Upper lobe of right lung (tissue), 1 donor: ENCODE results near the gene CHML. TPM values are rescaled to one million over a fixed set of nuclear protein-coding genes. Genes with fewer than 3 reads are reported as not detected.

Experiments used
- ATAC-seq: fragments of 200-7000 bp; cut with Tn5 transposase; one replicate; pipeline ENCODE4 v1.9.1; 2020; ENCODE audit warnings: mild to moderate bottlenecking, moderate library complexity
- DNase-seq: peaks from one replicate; pipeline ENCODE4 v3.0.0-alpha.2; 2020
- H3K27ac ChIP-seq: fragments of 200-600 bp; one replicate; pipeline ENCODE4 v1.8.0; 2022
- H3K27me3 ChIP-seq: fragments of 200-600 bp; one replicate; pipeline ENCODE4 v1.8.0; 2022; ENCODE audit warnings: mild to moderate bottlenecking
- H3K36me3 ChIP-seq: fragments of 200-600 bp; one replicate; pipeline ENCODE4 v1.8.0; 2022
- H3K4me1 ChIP-seq: fragments of 200-600 bp; one replicate; pipeline ENCODE4 v1.8.0; 2022
- H3K4me3 ChIP-seq: fragments of 200-600 bp; one replicate; pipeline ENCODE4 v1.8.0; 2022; ENCODE audit warnings: mild to moderate bottlenecking
- H3K9me3 ChIP-seq: fragments of 200-600 bp; one replicate; pipeline ENCODE4 v1.8.0; 2022
- CTCF ChIP-seq: fragments of 200-600 bp; IDR thresholded peaks from one replicate; pipeline ENCODE4 v1.8.0; 2022; ENCODE audit warnings: antibody characterized with exemption
- intact Hi-C: fragments of 100-400 bp; cut with DNase I; formaldehyde crosslinking; loops from one replicate; pipeline ENCODE4 v1.11.0; 2022
- total RNA-seq: library from RNA; stranded (reverse); fragmentation: NEBNext Ultra II Directional; extraction: Animal tissue kit (Norgen Biotek cat#: 25700); gene quantifications from one replicate; pipeline ENCODE4 v1.2.1, GENCODE V29; 2021
- donor health status: DM: no; HTN: yes; CAD: no; lungs with severe emphysema.

The CHML gene
- total RNA-seq, 1 donor from 2014 or later: 16.8 TPM

- ATAC-seq (no peak), DNase-seq (no peak)
- H3K36me3 ChIP-seq: no peaks in the 10 kb centered on the region
- no peak overlapping the region for H3K4me3 ChIP-seq
- H3K4me1 ChIP-seq: peaks cover 5% of the 10 kb centered on the region
- TF ChIP-seq CTCF: no peak
- no peaks in the 10 kb centered on the region for H3K9me3 ChIP-seq
- no peaks in the 10 kb centered on the region for H3K27me3 ChIP-seq
- intact Hi-C loops: no loop called here
- H3K27ac ChIP-seq: no peak overlapping the region
Observed at GRCh38 chr1:241644259-241644658, 4.1 kb upstream of the CHML start.

- Histone ChIP-seq H3K4me1 (peaks cover 16% of the 10 kb centered on the region), H3K9me3 (no peaks in the 10 kb centered on the region), H3K27ac (no peak overlapping the region), H3K27me3 (no peaks in the 10 kb centered on the region), H3K4me3 (no peak overlapping the region), H3K36me3 (no peaks in the 10 kb centered on the region)
- TF ChIP-seq CTCF: no peak
- intact Hi-C loops: no loop called here
- DNase-seq (no peak), ATAC-seq (no peak)
Observed at GRCh38 chr1:241642593-241642944, 2.4 kb upstream of the CHML start.

GRCh38 chr1:241641773-241642592 is 1.8 kb upstream of the CHML start:
- intact Hi-C loops: no loop called here
- Histone ChIP-seq H3K4me1 (peaks cover 16% of the 10 kb centered on the region), H3K27me3 (no peaks in the 10 kb centered on the region), H3K4me3 (no peak overlapping the region), H3K9me3 (no peaks in the 10 kb centered on the region), H3K27ac (no peak overlapping the region), H3K36me3 (no peaks in the 10 kb centered on the region)
- ATAC-seq: no peak
- no peak for DNase-seq
- no peak for TF ChIP-seq CTCF

- H3K27ac ChIP-seq: peak overlapping the region; percentile 66
- H3K36me3 ChIP-seq: no peaks in the 10 kb centered on the region
- DNase-seq (no peak), ATAC-seq (no peak)
- peak overlapping the region; percentile 82 for H3K4me3 ChIP-seq
- TF ChIP-seq CTCF: no peak
- H3K4me1 ChIP-seq: peaks cover 16% of the 10 kb centered on the region
- no peaks in the 10 kb centered on the region for H3K27me3 ChIP-seq
- no peaks in the 10 kb centered on the region for H3K9me3 ChIP-seq
- intact Hi-C loops: no loop called here
Observed at GRCh38 chr1:241640867-241641622, 876 bp upstream of the CHML start.

- H3K9me3 ChIP-seq: no peaks in the 10 kb centered on the region
- peaks cover under 1% of the 10 kb centered on the region for H3K36me3 ChIP-seq
- intact Hi-C loops: no loop called here
- DNase-seq (peak; percentile 72), ATAC-seq (peak; percentile 51)
- peak overlapping the region; percentile 87 for H3K27ac ChIP-seq
- TF ChIP-seq CTCF: no peak
- no peaks in the 10 kb centered on the region for H3K27me3 ChIP-seq
- peaks cover 16% of the 10 kb centered on the region for H3K4me1 ChIP-seq
- H3K4me3 ChIP-seq: peak overlapping the region; percentile 82
Observed at GRCh38 chr1:241639623-241640148, 483 bp downstream of the CHML start.
